Neural progenitor cell (in vitro differentiated cells): Measurements from ENCODE around the gene EHF. TPM values are rescaled to one million over a fixed set of nuclear protein-coding genes. Genes with fewer than 3 reads are reported as not detected.
"Not testable (repeated sequence)": the region's sequence is repeated elsewhere in the genome, so short reads cannot be mapped to it uniquely, and the experiment has no call there.

Experiments used
- DNase-seq: peaks from one replicate; pipeline ENCODE4 v3.0.0-alpha.2; 2016; ENCODE audit warnings: low spot score
- H2AFZ ChIP-seq: fragments of 200-600 bp; sonication (generic); replicated peaks from 2 replicates; pipeline ENCODE4 v1.6.1; 2016; ENCODE audit warnings: antibody characterized with exemption
- H3F3A ChIP-seq: fragments of 200-600 bp; sonication (generic); 2 replicates; pipeline ENCODE4 v1.6.1; 2016; ENCODE audit warnings: antibody characterized with exemption, low read depth
- H3K27ac ChIP-seq: fragments of 200-600 bp; sonication (generic); 2 replicates; pipeline ENCODE4 v1.5.1; 2016; ENCODE audit warnings: mild to moderate bottlenecking
- H3K27me3 ChIP-seq: fragments of 200-600 bp; sonication (generic); 2 replicates; pipeline ENCODE4 v1.6.1; 2016; ENCODE audit warnings: mild to moderate bottlenecking, moderate library complexity
- H3K36me3 ChIP-seq: fragments of 200-600 bp; sonication (generic); 2 replicates; pipeline ENCODE4 v1.5.1; 2016
- H3K4me1 ChIP-seq: fragments of 200-600 bp; sonication (generic); 2 replicates; pipeline ENCODE4 v1.6.1; 2016; ENCODE audit warnings: mixed run types
- H3K4me2 ChIP-seq: fragments of 200-600 bp; sonication (generic); 2 replicates; pipeline ENCODE4 v1.6.1; 2016
- H3K4me3 ChIP-seq: fragments of 200-600 bp; sonication (generic); 2 replicates; pipeline ENCODE4 v1.5.1; 2016
- H3K79me2 ChIP-seq: fragments of 200-600 bp; sonication (generic); 2 replicates; pipeline ENCODE4 v1.6.1; 2016; ENCODE audit warnings: low read depth
- H3K9ac ChIP-seq: fragments of 200-600 bp; sonication (generic); 2 replicates; pipeline ENCODE4 v1.6.1; 2016
- H3K9me3 ChIP-seq: fragments of 200-600 bp; sonication (generic); 2 replicates; pipeline ENCODE4 v1.5.1; 2016; ENCODE audit warnings: low read depth
- H4K20me1 ChIP-seq: fragments of 200-600 bp; sonication (generic); 2 replicates; pipeline ENCODE4 v1.6.1; 2016; ENCODE audit warnings: low read depth
- H3K27ac Mint-ChIP-seq: 3 replicates; pipeline ENCODE4 v1.8.0; 2021; ENCODE audit warnings: mixed read lengths
- H3K27me3 Mint-ChIP-seq: 2 replicates; pipeline ENCODE4 v1.8.0; 2022; ENCODE audit warnings: low read depth, mild to moderate bottlenecking, inconsistent platforms, moderate library complexity, mixed read lengths; ENCODE audit not compliant: insufficient read depth
- H3K36me3 Mint-ChIP-seq: 3 replicates; pipeline ENCODE4 v1.8.0; 2021; ENCODE audit warnings: mixed read lengths
- H3K4me1 Mint-ChIP-seq: 3 replicates; pipeline ENCODE4 v1.8.0; 2021; ENCODE audit warnings: mixed read lengths
- H3K4me3 Mint-ChIP-seq: 3 replicates; pipeline ENCODE4 v1.8.0; 2021; ENCODE audit warnings: mild to moderate bottlenecking, moderate library complexity, mixed read lengths
- H3K9me3 Mint-ChIP-seq: 3 replicates; pipeline ENCODE4 v1.8.0; 2020; ENCODE audit warnings: mixed read lengths
- CTCF ChIP-seq: fragments of 200-600 bp; sonication (generic); IDR thresholded peaks from 2 replicates; pipeline ENCODE4 v1.5.1; 2017; ENCODE audit warnings: antibody characterized with exemption, mild to moderate bottlenecking
- EZH2 ChIP-seq: fragments of 200-600 bp; sonication (generic); IDR thresholded peaks from 2 replicates; pipeline ENCODE4 v1.6.1; 2017; ENCODE audit warnings: antibody characterized with exemption, mild to moderate bottlenecking, moderate library complexity
- EZH2phosphoT487 ChIP-seq: fragments of 200-600 bp; sonication (generic); IDR thresholded peaks from 2 replicates; pipeline ENCODE4 v1.6.1; 2017; ENCODE audit warnings: antibody characterized with exemption
- total RNA-seq: library from RNA; depleted of rRNA; stranded (reverse); fragments of >200 nt; gene quantifications from 2 replicates; pipeline ENCODE4 v1.2.3, GENCODE V29; 2015; ENCODE audit warnings: low replicate concordance

The EHF gene
- total RNA-seq, 1 donor from 2014 or later, result not detected

- Histone ChIP-seq H3K27ac (no peak overlapping the region), H3K4me1 (peaks cover 25% of the 10 kb centered on the region), H3K36me3 (no peaks in the 10 kb centered on the region), H3K27me3 (no peaks in the 10 kb centered on the region), H3K4me2 (no peak overlapping the region), H3K4me3 (no peak overlapping the region), H3K79me2 (no peaks in the 10 kb centered on the region), H3K9ac (no peak overlapping the region), H2AFZ (no peak overlapping the region), H3F3A (peaks cover 8% of the 10 kb centered on the region), H4K20me1 (no peaks in the 10 kb centered on the region), H3K9me3 (no peaks in the 10 kb centered on the region)
- no peaks in the 10 kb centered on the region for H3K36me3 Mint-ChIP-seq
- peaks cover 17% of the 10 kb centered on the region for H3K4me1 Mint-ChIP-seq
- H3K27me3 Mint-ChIP-seq, result no peaks in the 10 kb centered on the region
- H3K27ac Mint-ChIP-seq, result no peak overlapping the region
- H3K9me3 Mint-ChIP-seq, result peaks cover 6% of the 10 kb centered on the region
- no peak for TF ChIP-seq EZH2
- no peak for TF ChIP-seq CTCF
- no peak for TF ChIP-seq EZH2phosphoT487
- DNase-seq, result no peak
- H3K4me3 Mint-ChIP-seq, result no peak overlapping the region
These were observed 33.6 kb upstream of the EHF start for GRCh38 chr11:34587282-34587677.

- TF ChIP-seq CTCF (no peak), EZH2phosphoT487 (no peak), EZH2 (no peak)
- no peak overlapping the region for H3K4me3 Mint-ChIP-seq
- no peak overlapping the region for H3K27ac Mint-ChIP-seq
- no peaks in the 10 kb centered on the region for H3K27me3 Mint-ChIP-seq
- Histone ChIP-seq H3K4me1 (peaks cover 25% of the 10 kb centered on the region), H3K27ac (no peak overlapping the region), H2AFZ (no peak overlapping the region), H3K4me3 (no peak overlapping the region), H3F3A (peaks cover 8% of the 10 kb centered on the region), H3K9me3 (peaks cover 1% of the 10 kb centered on the region), H3K27me3 (no peaks in the 10 kb centered on the region), H3K36me3 (no peaks in the 10 kb centered on the region), H4K20me1 (no peaks in the 10 kb centered on the region), H3K9ac (no peak overlapping the region), H3K4me2 (no peak overlapping the region), H3K79me2 (no peaks in the 10 kb centered on the region)
- no peak for DNase-seq
- peaks cover 17% of the 10 kb centered on the region for H3K4me1 Mint-ChIP-seq
- H3K36me3 Mint-ChIP-seq, result no peaks in the 10 kb centered on the region
- peaks cover 12% of the 10 kb centered on the region for H3K9me3 Mint-ChIP-seq
These were observed 32.9 kb upstream of the EHF start for GRCh38 chr11:34588023-34588422.

GRCh38 chr11:34588701-34589100 lies 32.2 kb upstream of the EHF start:
- Mint-ChIP-seq H3K36me3 (no peaks in the 10 kb centered on the region), H3K9me3 (peaks cover 13% of the 10 kb centered on the region), H3K27ac (no peak overlapping the region), H3K27me3 (no peaks in the 10 kb centered on the region), H3K4me3 (no peak overlapping the region), H3K4me1 (peaks cover 11% of the 10 kb centered on the region)
- no peak for TF ChIP-seq EZH2phosphoT487
- TF ChIP-seq CTCF, result no peak
- no peak for TF ChIP-seq EZH2
- Histone ChIP-seq H3K9me3 (peaks cover 3% of the 10 kb centered on the region), H3F3A (peaks cover 8% of the 10 kb centered on the region), H3K4me2 (no peak overlapping the region), H3K4me1 (peaks cover 21% of the 10 kb centered on the region), H3K36me3 (no peaks in the 10 kb centered on the region), H3K9ac (no peak overlapping the region), H3K27ac (no peak overlapping the region), H3K27me3 (no peaks in the 10 kb centered on the region), H4K20me1 (no peaks in the 10 kb centered on the region), H3K4me3 (no peak overlapping the region), H3K79me2 (no peaks in the 10 kb centered on the region), H2AFZ (no peak overlapping the region)
- DNase-seq, result no peak

GRCh38 chr11:34589177-34589576 lies 31.7 kb upstream of the EHF start:
- H3K4me3 ChIP-seq, H3K4me3 Mint-ChIP-seq, H3K27me3 ChIP-seq, DNase-seq, H3K9me3 ChIP-seq, H3K36me3 ChIP-seq, H4K20me1 ChIP-seq, H3K27ac ChIP-seq, H2AFZ ChIP-seq, H3K79me2 ChIP-seq, H3K36me3 Mint-ChIP-seq, H3K27me3 Mint-ChIP-seq, H3F3A ChIP-seq, H3K27ac Mint-ChIP-seq, H3K9ac ChIP-seq, H3K4me2 ChIP-seq: not testable (repeated sequence)
- peaks cover 21% of the 10 kb centered on the region for H3K4me1 ChIP-seq
- H3K4me1 Mint-ChIP-seq, result peaks cover 11% of the 10 kb centered on the region
- peaks cover 16% of the 10 kb centered on the region for H3K9me3 Mint-ChIP-seq
